ENCODE results near the gene GPR107. TPM values are rescaled to one million over a fixed set of nuclear protein-coding genes. Genes with fewer than 3 reads are reported as not detected.

Gene GPR107
- total and polyA plus RNA-seq, 7 donors: 3.6 to 34.1 (median 19.6) TPM

DNA sequence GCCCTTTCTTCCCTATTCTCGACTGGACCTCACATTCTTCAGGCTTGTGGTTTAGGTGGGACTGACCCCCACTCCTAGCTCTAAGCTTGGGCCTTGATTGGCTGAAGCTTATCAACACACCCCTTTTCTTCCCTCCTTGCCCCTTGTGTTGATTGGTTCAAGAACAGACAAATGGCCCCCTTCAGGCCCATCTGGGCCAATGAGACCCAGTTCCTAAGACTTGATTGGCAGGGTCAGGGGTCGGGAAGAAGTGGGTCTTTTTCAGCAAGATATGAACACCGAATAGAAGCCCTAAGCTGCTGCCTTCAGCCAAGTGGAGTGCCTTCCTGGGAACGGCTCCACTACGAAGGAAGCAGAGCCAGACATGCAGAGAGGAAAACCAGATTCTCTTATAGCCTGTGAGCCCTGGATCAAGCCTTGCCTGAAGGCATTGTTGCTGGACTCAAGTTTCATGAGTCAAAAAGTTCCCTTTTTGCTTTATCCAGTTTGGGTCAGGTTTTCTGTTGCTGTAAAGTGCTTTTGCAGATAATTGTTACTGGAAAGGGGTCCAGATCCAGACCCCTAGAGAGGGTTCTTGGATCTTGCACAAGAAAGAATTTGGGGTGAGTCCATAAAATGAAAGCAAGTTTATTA, 96.1 kb downstream of the GPR107 start:
- TF ChIP-seq, protein P1, sequence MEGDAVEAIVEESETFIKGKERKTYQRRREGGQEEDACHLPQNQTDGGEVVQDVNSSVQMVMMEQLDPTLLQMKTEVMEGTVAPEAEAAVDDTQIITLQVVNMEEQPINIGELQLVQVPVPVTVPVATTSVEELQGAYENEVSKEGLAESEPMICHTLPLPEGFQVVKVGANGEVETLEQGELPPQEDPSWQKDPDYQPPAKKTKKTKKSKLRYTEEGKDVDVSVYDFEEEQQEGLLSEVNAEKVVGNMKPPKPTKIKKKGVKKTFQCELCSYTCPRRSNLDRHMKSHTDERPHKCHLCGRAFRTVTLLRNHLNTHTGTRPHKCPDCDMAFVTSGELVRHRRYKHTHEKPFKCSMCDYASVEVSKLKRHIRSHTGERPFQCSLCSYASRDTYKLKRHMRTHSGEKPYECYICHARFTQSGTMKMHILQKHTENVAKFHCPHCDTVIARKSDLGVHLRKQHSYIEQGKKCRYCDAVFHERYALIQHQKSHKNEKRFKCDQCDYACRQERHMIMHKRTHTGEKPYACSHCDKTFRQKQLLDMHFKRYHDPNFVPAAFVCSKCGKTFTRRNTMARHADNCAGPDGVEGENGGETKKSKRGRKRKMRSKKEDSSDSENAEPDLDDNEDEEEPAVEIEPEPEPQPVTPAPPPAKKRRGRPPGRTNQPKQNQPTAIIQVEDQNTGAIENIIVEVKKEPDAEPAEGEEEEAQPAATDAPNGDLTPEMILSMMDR (IDR thresholded peaks at IDR 0.05): no peak
- TF ChIP-seq POLR2A (IDR thresholded peaks at IDR 0.05) (no peak), POLR2AphosphoS5 (IDR thresholded peaks at IDR 0.05) (no peak), EP300 (IDR thresholded peaks at IDR 0.05) (no peak)
- Histone ChIP-seq H3K9me3 (no peaks in the 10 kb centered on the region), H3K4me1 (peaks cover 0 to 9% (median 4%) of the 10 kb centered on the region in 4 donors), H3K27me3 (no peaks in the 10 kb centered on the region), H3K27ac (no peak overlapping the region), H3K36me3 (no peaks in the 10 kb centered on the region), H3K4me3 (no peak overlapping the region)
- no peak for DNase-seq
- 88 to 90% methylated on average over 5 of the region's 5 CpGs for WGBS, 2 donors
- intact Hi-C loops (cut with DNase I): no loop called here

DNA sequence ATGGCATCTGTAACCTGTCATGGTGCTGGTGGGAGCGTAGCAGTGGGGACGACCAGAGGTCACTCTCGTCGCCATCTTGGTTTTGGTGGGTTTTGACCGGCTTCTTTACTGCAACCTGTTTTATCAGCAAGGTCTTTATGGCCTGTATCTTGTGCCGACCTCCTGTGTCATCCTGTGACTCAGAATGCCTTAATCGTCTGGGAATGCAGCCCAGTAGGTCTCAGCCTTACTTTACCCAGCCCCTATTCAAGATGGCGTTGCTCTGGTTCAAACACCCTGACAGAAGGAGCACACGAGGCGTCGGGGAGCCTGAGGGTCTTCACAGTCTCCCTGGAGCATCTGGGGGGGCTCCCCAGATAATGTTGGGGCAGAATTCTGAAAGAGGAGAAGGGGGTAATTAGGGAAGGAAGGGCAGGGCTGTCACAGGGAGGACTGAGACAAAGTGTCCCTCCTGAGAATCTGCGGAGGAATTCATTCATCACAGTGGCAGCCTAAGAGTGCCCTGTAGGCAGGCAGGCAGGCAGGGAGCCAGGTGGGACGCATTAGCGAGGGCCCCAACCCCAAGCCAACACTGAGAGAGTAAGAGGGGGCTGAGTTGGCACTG, 97.2 kb downstream of the GPR107 start:
- H3K4me1 ChIP-seq: peaks cover 0 to 7% (median 0%) of the 10 kb centered on the region in 4 donors
- no peaks in the 10 kb centered on the region for H3K9me3 ChIP-seq
- peak overlapping the region in 1 of 4 donors; percentile 1 for H3K27ac ChIP-seq
- TF ChIP-seq EP300 (IDR thresholded peaks at IDR 0.05): no peak
- no peak for TF ChIP-seq POLR2A (IDR thresholded peaks at IDR 0.05)
- no peak for TF ChIP-seq POLR2AphosphoS5 (IDR thresholded peaks at IDR 0.05)
- TF ChIP-seq, protein P1 (IDR thresholded peaks at IDR 0.05): no peak
- H3K27me3 ChIP-seq: no peaks in the 10 kb centered on the region
- intact Hi-C loops (cut with DNase I): no loop called here
- H3K4me3 ChIP-seq: no peak overlapping the region
- WGBS, 2 donors: 80 to 83% methylated on average over 14 of the region's 14 CpGs
- no peak for DNase-seq
- H3K36me3 ChIP-seq: no peaks in the 10 kb centered on the region

DNA sequence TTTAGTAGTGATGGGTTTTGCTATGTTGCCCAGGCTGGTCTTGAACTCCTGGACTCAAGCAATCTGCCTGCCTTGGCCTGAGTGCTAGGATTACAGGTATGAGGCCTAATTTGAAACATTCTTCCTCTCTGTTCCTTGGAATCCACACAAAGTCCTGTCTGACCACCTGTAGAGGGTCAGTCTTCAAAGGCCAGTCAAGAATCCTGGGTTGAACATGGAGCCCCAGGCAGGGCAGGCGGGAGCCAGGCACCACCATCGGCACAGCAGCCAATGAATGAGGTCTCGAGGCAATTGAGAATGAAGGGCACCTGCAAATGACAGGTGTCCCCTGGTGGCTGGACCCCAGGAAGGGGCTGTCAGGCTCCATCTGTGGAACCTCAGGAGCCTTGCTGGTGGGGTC, 101.1 kb downstream of the GPR107 start:
- DNase-seq: no peak
- no peak for TF ChIP-seq POLR2A (IDR thresholded peaks at IDR 0.05)
- no peak for TF ChIP-seq EP300 (IDR thresholded peaks at IDR 0.05)
- no peak for TF ChIP-seq POLR2AphosphoS5 (IDR thresholded peaks at IDR 0.05)
- TF ChIP-seq, protein P1 (IDR thresholded peaks at IDR 0.05): no peak
- no peaks in the 10 kb centered on the region for H3K27me3 ChIP-seq
- H3K9me3 ChIP-seq: no peaks in the 10 kb centered on the region
- no peak overlapping the region for H3K4me3 ChIP-seq
- 94% methylated on average over 3 of the region's 3 CpGs for WGBS, 2 donors
- no peaks in the 10 kb centered on the region for H3K36me3 ChIP-seq
- no peak overlapping the region for H3K27ac ChIP-seq
- H3K4me1 ChIP-seq: peaks cover 0 to 11% (median 0%) of the 10 kb centered on the region in 4 donors
- intact Hi-C loops (cut with DNase I): no loop called here

DNA sequence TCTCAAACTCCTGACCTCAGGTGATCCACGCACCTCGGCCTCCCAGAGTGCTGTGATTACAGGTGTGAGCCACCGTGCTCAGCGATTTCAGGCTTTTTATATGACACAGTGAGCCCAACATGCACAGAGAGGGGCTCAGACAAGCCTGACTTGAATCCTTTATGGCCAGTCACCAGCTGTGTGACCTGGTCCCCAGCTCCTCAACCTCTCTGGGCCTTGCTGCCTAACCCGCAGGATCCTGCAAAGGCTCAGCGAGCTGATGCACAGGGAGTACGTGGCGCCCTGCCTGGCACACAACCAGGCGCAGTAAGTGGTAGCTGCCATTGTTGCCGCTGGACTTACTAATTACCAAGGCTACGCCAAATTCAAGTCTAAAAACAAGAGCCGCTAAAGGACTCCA, 101.9 kb downstream of the GPR107 start:
- 88 to 96% methylated on average over 12 of the region's 12 CpGs for WGBS, 2 donors
- Histone ChIP-seq H3K4me1 (peaks cover 0 to 10% (median 0%) of the 10 kb centered on the region in 4 donors), H3K27ac (no peak overlapping the region), H3K9me3 (no peaks in the 10 kb centered on the region), H3K36me3 (no peaks in the 10 kb centered on the region), H3K4me3 (no peak overlapping the region), H3K27me3 (no peaks in the 10 kb centered on the region)
- intact Hi-C loops (cut with DNase I): no loop called here
- DNase-seq: no peak
- TF ChIP-seq POLR2AphosphoS5 (IDR thresholded peaks at IDR 0.05) (no peak), EP300 (IDR thresholded peaks at IDR 0.05) (no peak), POLR2A (IDR thresholded peaks at IDR 0.05) (no peak)
- TF ChIP-seq, protein P1 (IDR thresholded peaks at IDR 0.05): no peak
